Mesenchymal stem cell (in vitro differentiated cells and primary cell): Measurements from ENCODE around the gene RUFY4.

Experiments
- DNase-seq: peaks from one replicate; pipeline ENCODE4 v3.0.0-alpha.2; 2013
- H2AFZ ChIP-seq: one replicate; pipeline ENCODE4 v1.6.1; 2013; ENCODE audit warnings: low read depth, mild to moderate bottlenecking, control low read depth, inconsistent platforms, low read length, moderate library complexity
- H2AK5ac ChIP-seq: 2 replicates; pipeline ENCODE4 v1.6.1; 2013; ENCODE audit warnings: low read length, moderate library complexity, mild to moderate bottlenecking, inconsistent platforms; ENCODE audit not compliant: severe bottlenecking
- H2BK120ac ChIP-seq: one replicate; pipeline ENCODE4 v1.6.1; 2013; ENCODE audit warnings: low read depth, mild to moderate bottlenecking, inconsistent platforms, low read length, moderate library complexity
- H2BK12ac ChIP-seq, 2 experiments: one replicate each; pipeline ENCODE4 v1.6.1; 2013; ENCODE audit warnings: inconsistent platforms in 2 of 2, low read length in 2 of 2, mild to moderate bottlenecking in 2 of 2, moderate library complexity in 2 of 2, control low read depth in 1 of 2
- H2BK15ac ChIP-seq: one replicate; pipeline ENCODE4 v1.6.1; 2013; ENCODE audit warnings: mild to moderate bottlenecking, low read depth, inconsistent platforms; ENCODE audit not compliant: poor library complexity, severe bottlenecking
- H2BK5ac ChIP-seq: 2 replicates; pipeline ENCODE4 v1.6.1; 2013; ENCODE audit warnings: low read depth, mild to moderate bottlenecking, low read length, control low read depth, inconsistent platforms; ENCODE audit not compliant: poor library complexity, severe bottlenecking
- H3K14ac ChIP-seq, 2 experiments: one replicate each; pipeline ENCODE4 v1.6.1; 2013; ENCODE audit warnings: inconsistent platforms in 2 of 2, low read length in 2 of 2, control low read depth in 1 of 2, mild to moderate bottlenecking in 1 of 2, moderate library complexity in 1 of 2
- H3K18ac ChIP-seq, 2 experiments: one replicate each; pipeline ENCODE4 v1.6.1; 2013; ENCODE audit warnings: inconsistent platforms in 2 of 2, low read length in 2 of 2, control low read depth in 1 of 2, low read depth in 1 of 2, mild to moderate bottlenecking in 1 of 2
- H3K23ac ChIP-seq, 2 experiments: one replicate each; pipeline ENCODE4 v1.6.1; 2013; ENCODE audit warnings: inconsistent platforms in 2 of 2, low read length in 2 of 2, mild to moderate bottlenecking in 2 of 2, moderate library complexity in 2 of 2, control low read depth in 1 of 2
- H3K27ac ChIP-seq: 2 replicates; pipeline ENCODE4 v1.5.1; 2013; ENCODE audit warnings: mild to moderate bottlenecking, moderate library complexity, low read length, control low read depth, inconsistent platforms; ENCODE audit not compliant: poor library complexity, severe bottlenecking
- H3K27me3 ChIP-seq, 2 experiments: 2 replicates each; pipeline versions ENCODE4 v1.6.1 to v1.7.0; 2013; ENCODE audit warnings: low read length in 2 of 2, mild to moderate bottlenecking in 2 of 2, moderate library complexity in 2 of 2, control low read depth in 1 of 2, inconsistent platforms in 1 of 2; ENCODE audit not compliant: control insufficient read depth in 1 of 2, insufficient read depth in 1 of 2
- H3K36me3 ChIP-seq, 2 experiments: 2 replicates each; pipeline versions ENCODE4 v1.6.1 to v1.7.0; 2013; ENCODE audit warnings: low read length in 2 of 2, control low read depth in 1 of 2, inconsistent platforms in 1 of 2, low read depth in 1 of 2, mild to moderate bottlenecking in 1 of 2; ENCODE audit not compliant: insufficient read depth in 2 of 2, control insufficient read depth in 1 of 2
- H3K4ac ChIP-seq, 2 experiments: one replicate each; pipeline ENCODE4 v1.6.1; 2013; ENCODE audit warnings: inconsistent platforms in 2 of 2, low read length in 2 of 2, mild to moderate bottlenecking in 2 of 2, moderate library complexity in 2 of 2, control low read depth in 1 of 2, low read depth in 1 of 2
- H3K4me1 ChIP-seq: 2 replicates; pipeline ENCODE4 v1.6.1; 2013; ENCODE audit warnings: low read depth, low read length, control low read depth; ENCODE audit not compliant: control insufficient read depth, insufficient read depth
- H3K4me2 ChIP-seq: 2 replicates; pipeline ENCODE4 v1.6.1; 2013; ENCODE audit warnings: low read length, mild to moderate bottlenecking, inconsistent platforms; ENCODE audit not compliant: poor library complexity, severe bottlenecking
- H3K4me3 ChIP-seq, 2 experiments: 2 replicates each; pipeline versions ENCODE4 v1.5.1 to v1.7.0; 2013; ENCODE audit warnings: low read length in 2 of 2, mild to moderate bottlenecking in 2 of 2, control low read depth in 1 of 2, low read depth in 1 of 2; ENCODE audit not compliant: insufficient read depth in 1 of 2
- H3K79me1 ChIP-seq: replicated peaks from 2 replicates; pipeline ENCODE4 v1.6.1; 2013; ENCODE audit warnings: mild to moderate bottlenecking, control low read depth, low read length, inconsistent platforms; ENCODE audit not compliant: poor library complexity, severe bottlenecking
- H3K9ac ChIP-seq: 2 replicates; pipeline ENCODE4 v1.7.0; 2013; ENCODE audit warnings: mild to moderate bottlenecking, low read length, moderate library complexity
- H3K9me3 ChIP-seq: 2 replicates; pipeline ENCODE4 v1.7.0; 2013; ENCODE audit warnings: mild to moderate bottlenecking, low read length; ENCODE audit not compliant: control insufficient read depth
- H4K8ac ChIP-seq: one replicate; pipeline ENCODE4 v1.6.1; 2013; ENCODE audit warnings: inconsistent platforms, mild to moderate bottlenecking, low read length, moderate library complexity
- H4K91ac ChIP-seq: one replicate; pipeline ENCODE4 v1.6.1; 2013; ENCODE audit warnings: mild to moderate bottlenecking, low read length, inconsistent platforms
- WGBS: methylation state at CpG from one replicate; pipeline ENCODE4 v1.1.7; 2013; ENCODE audit warnings: mixed read lengths; 5-methylcytosine and 5-hydroxymethylcytosine counted together

Gene RUFY4

DNA sequence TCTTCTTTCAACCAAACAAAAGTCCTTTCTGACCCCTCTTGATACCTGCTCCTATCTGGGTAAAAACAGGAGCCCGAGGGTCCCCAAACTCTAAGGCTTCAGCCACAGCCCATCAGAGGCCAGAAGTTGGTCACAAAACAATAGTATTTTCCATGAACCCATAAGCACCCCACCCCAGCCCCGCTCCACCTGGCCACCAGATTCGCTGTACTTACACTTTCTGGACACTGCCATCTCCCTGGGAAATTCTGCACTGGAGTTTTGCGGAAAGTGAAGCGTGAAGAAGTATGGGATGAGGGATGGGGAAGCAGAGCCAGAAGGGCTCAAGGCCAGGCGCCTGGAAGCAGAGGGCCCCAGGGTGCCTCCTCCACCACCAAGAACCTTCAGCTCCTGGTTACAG lies 5.2 kb upstream of the RUFY4 start:
- no peak overlapping the region for H2BK5ac ChIP-seq
- no peak overlapping the region for H2BK12ac ChIP-seq
- no peak overlapping the region for H2AFZ ChIP-seq
- H2AK5ac ChIP-seq, result no peak overlapping the region
- no peak overlapping the region for H2BK15ac ChIP-seq
- DNase-seq, result no peak
- H3K4me1 ChIP-seq, result peaks cover 7% of the 10 kb centered on the region
- H3K36me3 ChIP-seq, result no peaks in the 10 kb centered on the region
- H3K9ac ChIP-seq, result no peak overlapping the region
- no peak overlapping the region for H3K4me2 ChIP-seq
- peaks cover 62 to 83% of the 10 kb centered on the region in 2 experiments for H3K27me3 ChIP-seq
- no peak overlapping the region for H4K91ac ChIP-seq
- 80% methylated on average over 1 of the region's 6 CpGs for WGBS
- no peak overlapping the region for H3K4ac ChIP-seq
- H3K18ac ChIP-seq, result no peak overlapping the region
- H3K79me1 ChIP-seq, result no peaks in the 10 kb centered on the region
- no peak overlapping the region for H3K4me3 ChIP-seq
- no peak overlapping the region for H3K23ac ChIP-seq
- no peak overlapping the region for H2BK120ac ChIP-seq
- no peaks in the 10 kb centered on the region for H3K9me3 ChIP-seq
- H3K27ac ChIP-seq, result no peak overlapping the region
- H3K14ac ChIP-seq, result no peak overlapping the region
- no peak overlapping the region for H4K8ac ChIP-seq

DNA sequence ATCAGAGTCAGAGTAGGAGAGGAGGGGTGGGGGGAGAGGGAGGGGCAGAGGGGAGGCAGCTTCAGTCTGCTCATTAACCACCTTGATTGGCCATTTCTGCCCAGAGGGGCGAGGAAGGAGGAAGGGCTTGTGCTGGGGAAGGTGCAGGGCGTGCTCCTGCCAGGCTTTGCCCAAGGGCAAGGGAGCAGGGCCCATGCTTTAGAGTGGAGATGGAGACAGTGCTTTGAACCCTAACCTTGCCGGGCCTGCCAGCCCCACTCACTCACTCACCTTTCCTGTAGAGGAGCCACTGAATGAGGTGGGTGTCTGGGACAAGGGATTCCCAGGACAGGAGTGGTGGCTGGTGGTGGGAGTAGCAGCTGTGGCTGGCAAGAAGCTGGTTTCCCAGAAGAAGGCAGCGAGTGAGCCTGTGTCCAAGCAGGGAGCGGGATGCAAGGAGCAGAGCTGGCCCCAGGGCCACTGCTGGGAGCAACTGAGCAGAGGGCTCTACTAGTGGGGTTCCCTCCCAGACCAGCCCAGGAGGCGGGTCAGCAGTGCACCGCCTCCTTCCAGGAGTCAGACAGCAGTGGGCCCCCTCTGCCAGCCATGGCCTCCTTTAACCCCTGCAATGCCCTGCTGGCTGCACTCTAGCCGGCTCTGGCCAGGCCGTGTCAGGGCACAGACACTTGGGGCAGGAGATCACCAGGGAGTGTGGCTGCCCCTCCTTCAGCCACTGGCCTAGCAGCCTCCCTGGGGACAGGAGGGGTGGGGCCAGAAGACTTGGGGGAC lies 3.6 kb upstream of the RUFY4 start:
- Histone ChIP-seq H3K4ac (no peak overlapping the region), H4K91ac (no peak overlapping the region), H3K4me1 (peaks cover 9% of the 10 kb centered on the region), H2AFZ (no peak overlapping the region), H3K18ac (no peak overlapping the region), H4K8ac (no peak overlapping the region), H3K4me2 (no peak overlapping the region), H3K27me3 (peaks cover 66 to 77% of the 10 kb centered on the region in 2 experiments), H2BK15ac (no peak overlapping the region), H3K14ac (no peak overlapping the region), H3K27ac (no peak overlapping the region), H3K79me1 (no peaks in the 10 kb centered on the region), H2BK12ac (no peak overlapping the region), H3K9me3 (no peaks in the 10 kb centered on the region), H3K9ac (no peak overlapping the region), H3K4me3 (no peak overlapping the region), H2BK5ac (no peak overlapping the region), H2BK120ac (no peak overlapping the region), H3K23ac (no peak overlapping the region), H2AK5ac (no peak overlapping the region), H3K36me3 (no peaks in the 10 kb centered on the region)
- WGBS, result 53% methylated on average over 8 of the region's 9 CpGs
- DNase-seq, result no peak

GRCh38 chr2:218066926-218067515 lies 2.0 kb upstream of the RUFY4 start:
- Histone ChIP-seq H3K4me1 (peaks cover 9% of the 10 kb centered on the region), H4K91ac (no peak overlapping the region), H2AK5ac (no peak overlapping the region), H3K9me3 (no peaks in the 10 kb centered on the region), H2AFZ (no peak overlapping the region), H4K8ac (no peak overlapping the region), H3K36me3 (no peaks in the 10 kb centered on the region), H3K9ac (no peak overlapping the region), H2BK5ac (no peak overlapping the region), H3K27me3 (peaks cover 75 to 80% of the 10 kb centered on the region in 2 experiments), H3K23ac (no peak overlapping the region), H3K4me3 (no peak overlapping the region), H2BK15ac (no peak overlapping the region), H3K18ac (no peak overlapping the region), H3K4me2 (no peak overlapping the region), H3K4ac (no peak overlapping the region), H3K79me1 (no peaks in the 10 kb centered on the region), H2BK120ac (no peak overlapping the region), H2BK12ac (no peak overlapping the region), H3K14ac (peak overlapping the region in 1 of 2 experiments; percentile 44), H3K27ac (no peak overlapping the region)
- WGBS, result 81% methylated on average over 10 of the region's 12 CpGs
- DNase-seq, result no peak

DNA sequence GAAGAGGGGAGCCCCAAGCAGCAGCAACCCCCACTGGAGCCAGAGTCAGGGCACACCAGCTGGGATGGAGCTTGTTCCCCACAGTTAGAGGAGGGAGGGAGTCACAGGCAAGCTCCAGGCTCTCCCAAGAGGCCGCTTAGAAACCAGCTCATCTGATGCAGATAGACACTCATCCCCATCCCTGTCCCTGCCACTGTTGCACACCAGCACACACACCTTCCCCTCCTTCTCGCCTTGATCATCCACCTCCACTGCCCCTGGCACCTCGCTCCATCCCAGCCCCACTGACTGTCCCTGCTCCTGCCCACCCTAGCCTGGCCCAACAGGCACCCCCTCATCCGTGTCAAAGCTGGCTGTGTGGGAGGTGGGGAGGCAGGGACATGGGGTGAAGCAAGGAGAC lies 1.5 kb upstream of the RUFY4 start:
- H3K9me3 ChIP-seq, result no peaks in the 10 kb centered on the region
- no peak overlapping the region for H3K23ac ChIP-seq
- H2BK15ac ChIP-seq, result no peak overlapping the region
- WGBS, result 53% methylated on average over 3 of the region's 4 CpGs
- no peak overlapping the region for H3K18ac ChIP-seq
- peaks cover 9% of the 10 kb centered on the region for H3K4me1 ChIP-seq
- no peak overlapping the region for H2AK5ac ChIP-seq
- H3K4me3 ChIP-seq, result no peak overlapping the region
- no peak overlapping the region for H2BK120ac ChIP-seq
- H3K79me1 ChIP-seq, result no peaks in the 10 kb centered on the region
- DNase-seq, result no peak
- peaks cover 75 to 85% of the 10 kb centered on the region in 2 experiments for H3K27me3 ChIP-seq
- H3K27ac ChIP-seq, result no peak overlapping the region
- H3K9ac ChIP-seq, result no peak overlapping the region
- no peak overlapping the region for H4K8ac ChIP-seq
- H3K4ac ChIP-seq, result no peak overlapping the region
- H4K91ac ChIP-seq, result no peak overlapping the region
- no peak overlapping the region for H3K4me2 ChIP-seq
- no peak overlapping the region for H2BK12ac ChIP-seq
- peak overlapping the region in 1 of 2 experiments; percentile 44 for H3K14ac ChIP-seq
- no peak overlapping the region for H2AFZ ChIP-seq
- H3K36me3 ChIP-seq, result no peaks in the 10 kb centered on the region
- no peak overlapping the region for H2BK5ac ChIP-seq
